Endothelial cell of umbilical vein (primary cell): ENCODE results near the gene SNX24. TPM values are rescaled to one million over a fixed set of nuclear protein-coding genes. Genes with fewer than 3 reads are reported as not detected.

Experiments used
- BruUV-seq: library from RNA; stranded (reverse); fragments of 400-500 nt; replicated peaks from 2 replicates; lab custom pipeline; 2021; lab: Mats Ljungman, UMichigan
- CTCF ChIA-PET: fragments of 300-600, 350-600 bp; sonication (Branson Sonifier 250); formaldehyde crosslinking; loops from one replicate; lab custom pipeline; 2021; ENCODE audit warnings: antibody characterized with exemption, inconsistent platforms; lab: Charles Lee
- POLR2A ChIA-PET: fragments of 300-600, 350-600 bp; sonication (Branson Sonifier 250); formaldehyde crosslinking; loops from one replicate; lab custom pipeline; 2021; ENCODE audit warnings: antibody characterized with exemption, inconsistent platforms; lab: Charles Lee
- DNase-seq: peaks from one replicate; pipeline ENCODE4 v3.0.0-alpha.2; 2011; ENCODE audit warnings: low read depth, low spot score
- FAIRE-seq: peaks from 2 replicates; lab custom pipeline; 2011; peaks lifted over from hg19 to GRCh38; lab: Jason Lieb, UNC
- H2AFZ ChIP-seq: 2 replicates; pipeline ENCODE4 v1.6.0; 2012; ENCODE audit warnings: low read depth, low read length, control low read depth, inconsistent platforms
- H3K27ac ChIP-seq: 2 replicates; pipeline ENCODE4 v1.5.1; 2011; ENCODE audit warnings: low read depth, mild to moderate bottlenecking, control low read depth, low read length, moderate library complexity; ENCODE audit not compliant: insufficient read depth
- H3K27me3 ChIP-seq, 2 experiments: 2 replicates each; pipeline versions ENCODE4 v1.6.0 to v1.6.1; 2011; ENCODE audit warnings: low read length in 2 of 2, mixed read lengths in 1 of 2; ENCODE audit not compliant: control insufficient read depth in 2 of 2, insufficient read depth in 2 of 2
- H3K36me3 ChIP-seq, 2 experiments: 2 replicates in 1 of 2; 3 replicates in 1 of 2; pipeline ENCODE4 v1.5.1; 2011; ENCODE audit warnings: low read length in 2 of 2, mild to moderate bottlenecking in 1 of 2, moderate library complexity in 1 of 2; ENCODE audit not compliant: control insufficient read depth in 2 of 2, insufficient read depth in 2 of 2; ENCODE audit errors: extremely low read depth in 1 of 2
- H3K4me1 ChIP-seq: 3 replicates; pipeline ENCODE4 v1.5.1; 2011; ENCODE audit warnings: mild to moderate bottlenecking, low read length; ENCODE audit not compliant: control insufficient read depth, insufficient read depth; ENCODE audit errors: extremely low read depth
- H3K4me2 ChIP-seq: 2 replicates; pipeline ENCODE4 v1.6.1; 2011; ENCODE audit warnings: low read length, control low read depth, mixed read lengths; ENCODE audit not compliant: insufficient read depth
- H3K4me3 ChIP-seq, 3 experiments: fragments of 200-600 bp in 1 of 3; sonication (generic), shearing (Covaris generic) in 1 of 3; replicated peaks in 1 of 3; 2 replicates each; pipeline ENCODE4 v1.5.1; 2011 to 2016; ENCODE audit warnings: control low read depth in 3 of 3, low read length in 3 of 3, mild to moderate bottlenecking in 2 of 3, inconsistent platforms in 1 of 3, low read depth in 1 of 3, moderate library complexity in 1 of 3; ENCODE audit not compliant: insufficient read depth in 1 of 3
- H3K79me2 ChIP-seq: 2 replicates; pipeline ENCODE4 v1.6.0; 2012; ENCODE audit warnings: low read length, inconsistent platforms; ENCODE audit not compliant: control insufficient read depth, insufficient read depth
- H3K9ac ChIP-seq: replicated peaks from 2 replicates; pipeline ENCODE3; 2011; ENCODE audit warnings: low read length, control low read depth; ENCODE audit not compliant: insufficient read depth; ENCODE audit errors: extremely low read depth
- H3K9me1 ChIP-seq: replicated peaks from 3 replicates; pipeline ENCODE4 v1.6.0; 2011; ENCODE audit warnings: mild to moderate bottlenecking, low read length; ENCODE audit not compliant: control insufficient read depth, insufficient read depth; ENCODE audit errors: extremely low read depth
- H3K9me3 ChIP-seq: replicated peaks from 2 replicates; pipeline ENCODE4 v1.5.1; 2012; ENCODE audit warnings: low read length, inconsistent platforms; ENCODE audit not compliant: control insufficient read depth, insufficient read depth
- H4K20me1 ChIP-seq: replicated peaks from 2 replicates; pipeline ENCODE3; 2011; ENCODE audit warnings: mild to moderate bottlenecking, low read length; ENCODE audit not compliant: control insufficient read depth, insufficient read depth; ENCODE audit errors: extremely low read depth
- CTCF ChIP-seq, 2 donors: IDR thresholded peaks; 1 replicate in 1 of 2; 2 replicates in 1 of 2; pipeline ENCODE4 v1.5.1; 2011; ENCODE audit warnings: low read length in 2 of 2, mild to moderate bottlenecking in 2 of 2, moderate library complexity in 2 of 2, control low read depth in 1 of 2, inconsistent platforms in 1 of 2, low read depth in 1 of 2; ENCODE audit not compliant: insufficient read depth in 1 of 2; ENCODE audit errors: extremely low read depth in 1 of 2
- EZH2 ChIP-seq: IDR thresholded peaks from 2 replicates; pipeline ENCODE4 v1.6.1; 2012; ENCODE audit warnings: borderline replicate concordance, low read depth, mild to moderate bottlenecking, moderate library complexity, low read length, inconsistent platforms; ENCODE audit not compliant: severe bottlenecking
- FOS ChIP-seq: IDR thresholded peaks from 2 replicates; pipeline ENCODE4 v1.6.1; 2011; ENCODE audit warnings: mild to moderate bottlenecking, low read length, moderate library complexity, borderline replicate concordance; ENCODE audit not compliant: insufficient read depth
- GATA2 ChIP-seq: IDR thresholded peaks from 2 replicates; pipeline ENCODE4 v1.7.0; 2011; ENCODE audit warnings: low read depth, mild to moderate bottlenecking, moderate library complexity, mixed read lengths, low read length; ENCODE audit not compliant: insufficient read length, insufficient read depth
- JUN ChIP-seq: IDR thresholded peaks from 2 replicates; pipeline ENCODE4 v1.6.1; 2011; ENCODE audit warnings: borderline replicate concordance, low read depth; ENCODE audit not compliant: insufficient read length, insufficient read depth
- MAX ChIP-seq: IDR thresholded peaks from 2 replicates; pipeline ENCODE4 v1.6.1; 2011; ENCODE audit not compliant: insufficient read depth, insufficient read length
- MYC ChIP-seq: IDR thresholded peaks from one replicate; pipeline ENCODE4 v1.6.1; 2011; ENCODE audit warnings: mild to moderate bottlenecking, low read depth, low read length
- POLR2A ChIP-seq: IDR thresholded peaks from 2 replicates; pipeline ENCODE4 v1.6.1; 2012; ENCODE audit warnings: low read depth, mild to moderate bottlenecking, control low read depth, low read length
- POLR2AphosphoS5 ChIP-seq: IDR thresholded peaks from 2 replicates; pipeline ENCODE4 v1.6.1; 2012; ENCODE audit warnings: low read depth, mild to moderate bottlenecking, control low read depth, low read length, moderate library complexity; ENCODE audit not compliant: insufficient read depth
- dilution Hi-C: fragments of 300-500 bp; cut with MboI; formaldehyde crosslinking; loops from one replicate; pipeline ENCODE4 v1.15.0; 2019; ENCODE audit warnings: low sequenced_read_pairs; ENCODE audit not compliant: extremely low pct_ligation_motif_present
- intact Hi-C: fragments of 100-400 bp; cut with micrococcal nuclease; formaldehyde crosslinking; loops from one replicate; pipeline ENCODE4 v1.10.0; 2022
- polyA plus RNA-seq, 4 experiments: library from polyadenylated mRNA; depleted of rRNA in 3 of 4; stranded (reverse) in 3 of 4; unstranded in 1 of 4; fragments of >200 nt; gene quantifications; 2 replicates each; pipeline versions ENCODE4 v1.2.1 to v1.2.3, GENCODE V29; 2011 to 2012; ENCODE audit warnings: missing spikeins in 1 of 4
- total RNA-seq: library from RNA; stranded (reverse); gene quantifications from 2 replicates; pipeline ENCODE4 v1.2.3, GENCODE V29; 2021

SNX24 gene
- total and polyA plus RNA-seq, 2 donors (not counting 3 experiments of a cell fraction or from before 2014, with no cell fraction given): 2.9 to 14.9 TPM

- Histone ChIP-seq H3K9me3 (no peaks in the 10 kb centered on the region), H3K27ac (no peak overlapping the region), H3K4me2 (no peak overlapping the region), H3K9me1 (no peaks in the 10 kb centered on the region), H2AFZ (no peak overlapping the region), H3K4me1 (peaks cover 11% of the 10 kb centered on the region), H4K20me1 (no peaks in the 10 kb centered on the region), H3K36me3 (no peaks in the 10 kb centered on the region), H3K79me2 (no peaks in the 10 kb centered on the region), H3K4me3 (no peak overlapping the region), H3K27me3 (no peaks in the 10 kb centered on the region), H3K9ac (no peak overlapping the region)
- ChIA-PET CTCF (no interaction called here), POLR2A (no interaction called here)
- intact Hi-C loops: no loop called here
- TF ChIP-seq POLR2A (no peak), EZH2 (no peak), POLR2AphosphoS5 (no peak), GATA2 (no peak), FOS (no peak)
- no peak for FAIRE-seq
- dilution Hi-C loops: no loop called here
- DNase-seq: no peak
- BruUV-seq: no TSS peak
Measured at GRCh38 chr5:122940890-122941289, 95.5 kb downstream of the SNX24 start.

- Histone ChIP-seq H3K27ac (no peak overlapping the region), H3K4me3 (no peak overlapping the region), H3K4me2 (no peak overlapping the region), H3K36me3 (no peaks in the 10 kb centered on the region), H3K9me1 (no peaks in the 10 kb centered on the region), H2AFZ (no peak overlapping the region), H4K20me1 (no peaks in the 10 kb centered on the region), H3K4me1 (peaks cover 11% of the 10 kb centered on the region), H3K79me2 (no peaks in the 10 kb centered on the region), H3K27me3 (no peaks in the 10 kb centered on the region), H3K9ac (no peak overlapping the region), H3K9me3 (no peaks in the 10 kb centered on the region)
- TF ChIP-seq MAX (no peak), POLR2AphosphoS5 (no peak), JUN (no peak), POLR2A (no peak), MYC (no peak), GATA2 (no peak), FOS (no peak), CTCF (IDR thresholded peaks at IDR 0.05; ENCODE audit: extremely low read depth in 1 of 2, insufficient read depth in 1 of 2, low read depth in 1 of 2, low read length in 2 of 2) (no peak), EZH2 (no peak)
- no TSS peak for BruUV-seq
- intact Hi-C loops: no loop called here
- CTCF ChIA-PET: no interaction called here
- dilution Hi-C loops: no loop called here
- POLR2A ChIA-PET: no interaction called here
- FAIRE-seq (no peak), DNase-seq (no peak)
Measured at GRCh38 chr5:122941737-122942136, 96.3 kb downstream of the SNX24 start.
